OCI-LY7 (cell line): ENCODE data around the gene CLEC3A. TPM values are rescaled to one million over a fixed set of nuclear protein-coding genes. Genes with fewer than 3 reads are reported as not detected.

ENCODE experiments used
- BruUV-seq: library from RNA; stranded (reverse); fragments of 400-500 nt; replicated peaks from 2 replicates; lab custom pipeline; 2021; lab: Mats Ljungman, UMichigan
- CTCF ChIA-PET: fragments of 300-600 bp; sonication (Branson Sonifier 250); formaldehyde crosslinking; loops from one replicate; lab custom pipeline; 2022; ENCODE audit warnings: antibody characterized with exemption; ENCODE audit not compliant: unreplicated experiment; lab: Charles Lee
- POLR2A ChIA-PET: fragments of 300-600 bp; sonication (Branson Sonifier 250); formaldehyde crosslinking; loops from one replicate; lab custom pipeline; 2022; ENCODE audit warnings: antibody characterized with exemption; lab: Charles Lee
- DNase-seq: peaks from one replicate; pipeline ENCODE4 v3.0.0-alpha.2; 2015; ENCODE audit warnings: low spot score
- H2AFZ ChIP-seq: fragments of 200-600 bp; sonication (generic), shearing (Covaris generic); 2 replicates; pipeline ENCODE4 v1.6.1; 2014; ENCODE audit warnings: mild to moderate bottlenecking, antibody characterized with exemption, low read length, moderate library complexity
- H3K27ac ChIP-seq: fragments of 200-600 bp; sonication (generic); 2 replicates; pipeline ENCODE4 v1.5.1; 2014; ENCODE audit warnings: mixed run types, low read depth, mild to moderate bottlenecking, moderate library complexity, low read length, inconsistent platforms; ENCODE audit not compliant: poor library complexity, severe bottlenecking
- H3K36me3 ChIP-seq: fragments of 200-600 bp; sonication (generic); 2 replicates; pipeline ENCODE4 v1.6.1; 2014; ENCODE audit warnings: mild to moderate bottlenecking, antibody characterized with exemption, low read length, moderate library complexity, mixed read lengths; ENCODE audit not compliant: insufficient read depth
- H3K4me1 ChIP-seq: fragments of 200-600 bp; sonication (generic); 2 replicates; pipeline ENCODE4 v1.5.1; 2014; ENCODE audit warnings: mild to moderate bottlenecking, low read length; ENCODE audit not compliant: insufficient read depth, poor library complexity, severe bottlenecking
- H3K4me2 ChIP-seq: fragments of 200-600 bp; sonication (generic); 2 replicates; pipeline ENCODE4 v1.6.1; 2014; ENCODE audit warnings: mild to moderate bottlenecking, low read length
- H3K4me3 ChIP-seq: fragments of 200-600 bp; sonication (generic); 2 replicates; pipeline ENCODE4 v1.5.1; 2014; ENCODE audit warnings: mild to moderate bottlenecking, low read depth, low read length; ENCODE audit not compliant: poor library complexity, severe bottlenecking
- H3K79me2 ChIP-seq: fragments of 200-600 bp; sonication (generic); 2 replicates; pipeline ENCODE4 v1.6.1; 2016; ENCODE audit warnings: low read depth, mild to moderate bottlenecking, low read length, moderate library complexity, mixed read lengths; ENCODE audit not compliant: insufficient read depth
- H3K9me2 ChIP-seq: fragments of 200-600 bp; sonication (generic); 2 replicates; pipeline ENCODE4 v1.6.1; 2016; ENCODE audit warnings: mild to moderate bottlenecking, low read length, mixed read lengths; ENCODE audit not compliant: insufficient read depth
- H3K9me3 ChIP-seq: fragments of 200-600 bp; sonication (generic); 2 replicates; pipeline ENCODE4 v1.6.1; 2014; ENCODE audit warnings: mild to moderate bottlenecking, mixed run types, low read length, mixed read lengths
- H4K20me1 ChIP-seq: fragments of 200-600 bp; sonication (generic); 2 replicates; pipeline ENCODE4 v1.6.1; 2014; ENCODE audit warnings: mild to moderate bottlenecking, antibody characterized with exemption, low read length, moderate library complexity, mixed read lengths; ENCODE audit not compliant: insufficient read depth
- EZH2phosphoT487 ChIP-seq: fragments of 200-600 bp; sonication (generic); IDR thresholded peaks from 2 replicates; pipeline ENCODE4 v1.6.1; 2018; ENCODE audit warnings: low read depth, borderline replicate concordance, mild to moderate bottlenecking, mixed run types, antibody characterized with exemption, low read length, moderate library complexity, mixed read lengths
- intact Hi-C: fragments of 100-400 bp; cut with micrococcal nuclease; formaldehyde crosslinking; loops from one replicate; pipeline ENCODE4 v1.10.0; 2022; ENCODE audit not compliant: unreplicated experiment
- total RNA-seq, 2 experiments: library from RNA; depleted of rRNA in 1 of 2; stranded (reverse); fragments of >200 nt in 1 of 2; shearing (Covaris generic) in 1 of 2; gene quantifications; 2 replicates each; pipeline ENCODE4 v1.2.3, GENCODE V29; 2014 to 2022
- TF ChIP-seq, protein P1 (sequence below): fragments of 200-600 bp; sonication (generic); conservative IDR thresholded peaks from 2 replicates; pipeline ENCODE4 v1.5.1; 2014; ENCODE audit warnings: mild to moderate bottlenecking, antibody characterized with exemption, low read length, moderate library complexity, mixed read lengths

The CLEC3A gene
- total RNA-seq, 2 experiments from 2014 or later, result not detected

DNA sequence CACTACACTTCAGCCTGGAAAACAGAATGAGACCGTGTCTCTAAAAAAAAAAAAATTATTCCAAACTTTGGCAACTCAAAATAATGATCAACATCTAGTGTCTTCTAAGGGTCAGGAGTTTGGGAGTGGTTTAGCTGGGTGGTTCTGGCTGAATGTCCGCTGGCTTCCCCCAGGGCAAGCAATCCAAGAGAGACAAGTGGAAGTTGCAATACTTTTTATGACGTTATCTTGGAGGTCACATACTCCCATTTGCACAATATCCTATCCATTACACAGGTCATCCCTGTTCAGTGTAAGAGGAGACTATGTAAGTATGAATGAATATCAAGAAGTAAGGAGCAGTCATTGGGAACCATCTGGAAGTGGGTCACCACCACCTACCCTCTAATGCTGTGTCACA, 15.2 kb upstream of the CLEC3A start:
- no peak for DNase-seq
- ChIA-PET CTCF (no interaction called here), POLR2A (interaction anchor here (0.7 kb wide), 1 partner anchor 82 kb away, joined by 3 read pairs; no protein-coding TSS in a partner anchor)
- intact Hi-C loops, result loop anchor here (10.0 kb wide), 1 partner anchor 332 kb away; no protein-coding TSS in a partner anchor
- H3K4me1 ChIP-seq, result no peaks in the 10 kb centered on the region
- BruUV-seq, result no TSS peak
- H3K9me3 ChIP-seq, result no peaks in the 10 kb centered on the region
- no peak overlapping the region for H3K4me3 ChIP-seq
- no peak for TF ChIP-seq EZH2phosphoT487
- TF ChIP-seq, protein P1, sequence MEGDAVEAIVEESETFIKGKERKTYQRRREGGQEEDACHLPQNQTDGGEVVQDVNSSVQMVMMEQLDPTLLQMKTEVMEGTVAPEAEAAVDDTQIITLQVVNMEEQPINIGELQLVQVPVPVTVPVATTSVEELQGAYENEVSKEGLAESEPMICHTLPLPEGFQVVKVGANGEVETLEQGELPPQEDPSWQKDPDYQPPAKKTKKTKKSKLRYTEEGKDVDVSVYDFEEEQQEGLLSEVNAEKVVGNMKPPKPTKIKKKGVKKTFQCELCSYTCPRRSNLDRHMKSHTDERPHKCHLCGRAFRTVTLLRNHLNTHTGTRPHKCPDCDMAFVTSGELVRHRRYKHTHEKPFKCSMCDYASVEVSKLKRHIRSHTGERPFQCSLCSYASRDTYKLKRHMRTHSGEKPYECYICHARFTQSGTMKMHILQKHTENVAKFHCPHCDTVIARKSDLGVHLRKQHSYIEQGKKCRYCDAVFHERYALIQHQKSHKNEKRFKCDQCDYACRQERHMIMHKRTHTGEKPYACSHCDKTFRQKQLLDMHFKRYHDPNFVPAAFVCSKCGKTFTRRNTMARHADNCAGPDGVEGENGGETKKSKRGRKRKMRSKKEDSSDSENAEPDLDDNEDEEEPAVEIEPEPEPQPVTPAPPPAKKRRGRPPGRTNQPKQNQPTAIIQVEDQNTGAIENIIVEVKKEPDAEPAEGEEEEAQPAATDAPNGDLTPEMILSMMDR, result no peak
- H3K36me3 ChIP-seq, result no peaks in the 10 kb centered on the region
- no peak overlapping the region for H3K27ac ChIP-seq
- H4K20me1 ChIP-seq, result no peaks in the 10 kb centered on the region
- no peak overlapping the region for H3K4me2 ChIP-seq
- H2AFZ ChIP-seq, result no peak overlapping the region
- H3K9me2 ChIP-seq, result no peaks in the 10 kb centered on the region
- no peaks in the 10 kb centered on the region for H3K79me2 ChIP-seq

DNA sequence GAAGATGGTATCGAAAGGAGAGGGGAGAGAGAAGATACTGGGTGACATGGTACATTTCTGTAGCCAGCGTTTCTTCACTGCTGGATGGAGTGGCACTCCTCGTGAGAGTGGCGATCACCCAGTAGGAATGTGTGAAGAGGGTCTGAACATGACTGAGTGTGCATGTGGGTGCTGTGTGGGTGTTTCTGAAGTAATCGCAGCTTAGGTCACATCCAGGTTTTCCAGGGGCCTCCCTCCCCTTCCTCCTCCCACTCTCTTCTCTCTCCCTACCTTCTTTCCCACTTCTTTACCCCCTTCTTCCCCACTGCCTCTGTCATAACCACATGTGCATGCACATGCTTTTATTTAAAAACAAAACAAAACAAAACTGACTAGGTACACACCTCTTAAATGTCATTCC, 1.8 kb downstream of the CLEC3A start:
- ChIA-PET CTCF (no interaction called here), POLR2A (interaction anchor here (0.7 kb wide), 1 partner anchor 454 kb away, joined by 3 read pairs; no protein-coding TSS in a partner anchor)
- Histone ChIP-seq H3K36me3 (no peaks in the 10 kb centered on the region), H4K20me1 (no peaks in the 10 kb centered on the region), H2AFZ (no peak overlapping the region), H3K27ac (no peak overlapping the region), H3K9me3 (no peaks in the 10 kb centered on the region), H3K4me1 (no peaks in the 10 kb centered on the region), H3K4me2 (no peak overlapping the region), H3K9me2 (no peaks in the 10 kb centered on the region), H3K4me3 (no peak overlapping the region), H3K79me2 (no peaks in the 10 kb centered on the region)
- no TSS peak for BruUV-seq
- intact Hi-C loops, result no loop called here
- TF ChIP-seq, protein P1, result no peak
- TF ChIP-seq EZH2phosphoT487, result no peak
- DNase-seq, result no peak

DNA sequence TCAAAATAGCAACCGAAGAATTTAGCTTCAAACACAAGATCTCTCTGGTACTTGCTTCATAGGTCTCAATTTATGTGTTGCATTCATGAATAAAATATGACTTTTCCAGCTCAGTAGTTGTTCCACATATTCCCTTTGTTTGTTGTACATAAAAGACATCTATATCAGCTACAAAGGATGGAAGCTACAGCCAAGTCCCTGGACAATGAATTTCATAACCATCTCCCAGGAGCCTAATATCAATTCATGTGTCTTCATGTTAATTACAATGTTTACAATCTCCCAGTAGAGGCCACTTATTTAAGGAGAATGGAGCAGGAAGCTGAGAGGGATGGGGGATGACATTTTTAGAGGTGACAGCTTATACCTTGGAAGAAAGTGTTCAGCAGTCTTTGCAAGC, 3.3 kb downstream of the CLEC3A start:
- no peaks in the 10 kb centered on the region for H4K20me1 ChIP-seq
- no peak overlapping the region for H3K27ac ChIP-seq
- ChIA-PET POLR2A (interaction anchor here (0.6 kb wide), 1 partner anchor 73 kb away, joined by 3 read pairs; no protein-coding TSS in a partner anchor), CTCF (no interaction called here)
- H3K9me2 ChIP-seq, result no peaks in the 10 kb centered on the region
- H3K79me2 ChIP-seq, result no peaks in the 10 kb centered on the region
- DNase-seq, result no peak
- H3K4me3 ChIP-seq, result no peak overlapping the region
- no peaks in the 10 kb centered on the region for H3K36me3 ChIP-seq
- intact Hi-C loops, result no loop called here
- BruUV-seq, result no TSS peak
- TF ChIP-seq, protein P1, result no peak
- TF ChIP-seq EZH2phosphoT487, result no peak
- no peaks in the 10 kb centered on the region for H3K9me3 ChIP-seq
- no peaks in the 10 kb centered on the region for H3K4me1 ChIP-seq
- no peak overlapping the region for H2AFZ ChIP-seq
- no peak overlapping the region for H3K4me2 ChIP-seq
